GM18505 (cell line): ENCODE data around the gene RNF133.
"Not testable (repeated sequence)": the region's sequence is repeated elsewhere in the genome, so short reads cannot be mapped to it uniquely, and the experiment has no call there.

Experiments
- ATAC-seq: cut with Tn5 transposase; IDR thresholded peaks from one replicate; pipeline ENCODE4 v1.9.1; 2021; ENCODE audit not compliant: unreplicated experiment
- POLR2A ChIP-seq: IDR thresholded peaks from 4 replicates; pipeline ENCODE4 v1.6.1; 2011; ENCODE audit warnings: borderline replicate concordance; ENCODE audit not compliant: insufficient read depth, insufficient read length; ENCODE audit errors: extremely low read depth

The RNF133 gene

DNA sequence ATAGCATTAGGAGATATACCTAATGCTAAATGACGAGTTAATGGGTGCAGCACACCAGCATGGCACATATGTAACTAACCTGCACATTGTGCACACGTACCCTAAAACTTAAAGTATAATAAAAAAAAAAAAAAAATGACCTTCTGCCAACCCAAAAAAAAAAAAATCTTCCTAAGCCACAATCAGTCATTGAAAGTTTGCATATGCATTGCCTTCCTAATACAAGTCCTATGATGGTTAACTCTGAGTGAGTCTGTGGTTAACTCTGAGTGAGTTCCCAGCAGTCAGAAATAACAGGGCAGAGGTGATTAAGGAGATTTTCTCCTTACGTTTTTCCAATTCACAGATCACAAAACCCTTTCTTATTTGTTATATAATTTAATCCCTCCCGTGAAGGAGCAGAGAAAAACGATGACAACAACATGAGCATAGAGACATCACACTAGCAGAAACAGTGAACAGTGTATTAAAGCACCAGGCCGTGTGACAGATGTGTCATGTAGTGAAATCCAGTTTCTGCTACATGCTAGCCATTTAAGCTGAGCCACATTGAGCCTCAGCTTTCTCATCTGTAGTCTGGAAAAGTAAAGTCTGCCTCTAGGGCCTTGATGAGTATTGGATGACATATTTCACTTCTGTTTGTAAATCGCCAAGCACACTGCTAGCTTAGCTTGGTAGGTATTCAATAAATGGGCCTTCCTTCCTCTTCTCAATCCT is 11.2 kb upstream of the RNF133 start:
- ATAC-seq = no peak
- TF ChIP-seq POLR2A = no peak

DNA sequence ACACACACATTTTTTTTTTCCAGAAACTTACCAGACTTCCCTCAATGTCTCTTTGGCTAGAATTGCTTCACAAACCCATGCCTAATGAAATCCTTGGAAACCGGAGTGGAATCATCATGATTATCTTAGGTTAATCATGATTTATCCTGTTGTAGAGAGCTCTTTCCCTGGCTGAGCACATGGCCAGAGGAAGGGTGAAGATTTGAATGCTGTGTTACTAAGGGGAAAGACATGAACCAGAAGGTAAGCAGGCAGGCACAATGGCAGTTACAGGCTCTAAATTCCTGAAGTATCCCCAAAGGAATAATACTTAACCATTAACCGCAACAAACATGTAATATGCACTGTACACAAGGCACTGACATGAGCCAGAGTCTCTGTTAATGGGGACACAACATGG is 7.9 kb upstream of the RNF133 start:
- TF ChIP-seq POLR2A = no peak
- no peak for ATAC-seq

DNA sequence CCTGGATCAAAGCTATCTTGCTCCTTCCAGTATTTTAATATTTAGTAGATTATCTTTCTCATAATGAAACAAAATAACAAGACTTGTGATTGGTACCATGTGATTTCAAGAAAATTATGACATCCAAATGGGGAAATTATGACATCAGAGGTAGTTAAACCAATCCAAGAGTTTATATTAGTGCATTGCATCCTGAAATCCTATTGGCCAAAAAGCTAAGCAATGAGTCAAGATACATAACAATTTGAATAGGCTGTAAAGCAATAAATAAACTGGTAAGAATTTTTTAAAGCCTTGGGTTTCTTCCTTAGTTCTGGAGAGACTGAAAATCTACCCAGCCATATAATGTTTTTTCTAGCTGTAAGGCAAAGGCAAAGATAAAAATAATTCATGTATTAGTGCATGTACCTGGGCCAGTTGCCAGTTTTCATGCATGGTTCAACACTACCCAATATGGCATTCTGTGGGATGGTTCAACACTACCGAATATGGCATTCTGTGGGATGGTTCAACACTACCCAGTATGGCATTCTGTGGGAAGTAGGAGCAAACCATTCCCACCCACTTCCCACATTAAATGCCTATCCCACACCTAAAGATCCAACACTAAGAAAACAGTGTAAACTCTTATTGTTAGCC is 4.1 kb upstream of the RNF133 start, which contains the start of gene RNF148:
Gene RNF148, minus strand, starts transcription at position 51 of the 639 bp plus-strand sequence. CDS start 172 bp downstream, outside the sequence.
- ATAC-seq = no peak
- TF ChIP-seq POLR2A = no peak

DNA sequence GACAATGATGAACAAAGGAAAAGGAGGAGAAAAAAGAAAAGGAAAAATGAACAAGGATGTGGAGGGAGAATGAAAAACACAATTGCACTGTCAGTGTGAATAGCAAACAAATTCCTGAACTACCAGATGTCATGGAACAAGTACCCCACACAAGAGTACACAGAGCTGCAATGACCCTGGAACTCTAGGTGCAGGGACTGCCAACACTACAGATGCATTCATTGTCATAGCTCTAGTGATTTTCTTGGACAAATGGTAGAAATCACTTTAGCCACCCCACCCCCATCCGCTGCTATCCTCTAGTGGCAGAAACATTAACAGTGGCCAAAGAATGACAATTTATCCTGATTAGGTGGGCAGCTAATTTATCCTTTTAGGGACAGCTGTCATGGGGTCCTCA is 3.1 kb downstream of the RNF133 start:
- no peak for ATAC-seq
- TF ChIP-seq POLR2A = no peak

DNA sequence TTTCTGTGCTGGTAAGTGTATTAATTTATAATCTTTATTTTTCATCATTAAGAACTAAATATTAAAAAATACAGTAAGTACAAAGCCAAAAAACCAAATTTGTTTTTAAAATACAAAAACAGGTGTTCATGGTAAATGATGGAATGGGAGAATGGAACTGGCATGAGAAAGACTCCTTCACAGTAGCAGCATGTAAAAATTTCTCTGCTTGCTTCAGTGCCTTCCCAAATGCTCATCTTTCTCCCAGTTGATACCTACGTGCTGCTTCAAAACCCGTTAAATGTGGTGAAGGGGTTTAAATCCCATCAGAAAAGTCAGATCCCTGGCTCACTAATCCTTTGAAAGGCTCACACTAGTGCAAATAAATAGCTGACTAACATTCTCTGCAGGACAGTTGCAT is 4.2 kb downstream of the RNF133 start:
- no peak for ATAC-seq
- TF ChIP-seq POLR2A = no peak

DNA sequence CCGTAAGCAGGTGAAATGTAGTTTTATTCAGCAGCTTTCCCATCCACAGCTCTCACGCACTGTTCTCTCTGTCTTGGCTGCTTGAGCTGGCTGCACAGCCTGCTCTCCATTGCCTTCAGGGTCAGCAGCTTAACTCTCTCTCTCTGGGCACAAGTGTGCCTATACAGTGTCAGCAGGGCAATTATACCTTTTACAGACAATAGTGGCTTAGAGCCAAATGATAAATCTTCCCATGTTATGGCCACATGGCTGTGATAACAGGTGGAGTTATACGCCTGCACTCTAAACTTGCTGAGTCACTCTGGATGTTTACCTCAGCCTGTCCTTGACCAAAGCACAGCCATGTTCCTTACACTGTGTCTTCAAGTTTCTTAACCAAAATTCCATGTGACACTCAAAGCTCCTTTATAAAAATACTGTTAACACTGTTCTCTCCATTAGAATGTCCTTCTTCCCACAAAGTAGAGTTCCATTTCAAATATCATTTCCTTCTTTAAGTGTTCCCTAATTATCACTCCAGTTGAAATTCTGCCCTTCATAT is 6.1 kb downstream of the RNF133 start:
- ATAC-seq = no peak
- TF ChIP-seq POLR2A = no peak

DNA sequence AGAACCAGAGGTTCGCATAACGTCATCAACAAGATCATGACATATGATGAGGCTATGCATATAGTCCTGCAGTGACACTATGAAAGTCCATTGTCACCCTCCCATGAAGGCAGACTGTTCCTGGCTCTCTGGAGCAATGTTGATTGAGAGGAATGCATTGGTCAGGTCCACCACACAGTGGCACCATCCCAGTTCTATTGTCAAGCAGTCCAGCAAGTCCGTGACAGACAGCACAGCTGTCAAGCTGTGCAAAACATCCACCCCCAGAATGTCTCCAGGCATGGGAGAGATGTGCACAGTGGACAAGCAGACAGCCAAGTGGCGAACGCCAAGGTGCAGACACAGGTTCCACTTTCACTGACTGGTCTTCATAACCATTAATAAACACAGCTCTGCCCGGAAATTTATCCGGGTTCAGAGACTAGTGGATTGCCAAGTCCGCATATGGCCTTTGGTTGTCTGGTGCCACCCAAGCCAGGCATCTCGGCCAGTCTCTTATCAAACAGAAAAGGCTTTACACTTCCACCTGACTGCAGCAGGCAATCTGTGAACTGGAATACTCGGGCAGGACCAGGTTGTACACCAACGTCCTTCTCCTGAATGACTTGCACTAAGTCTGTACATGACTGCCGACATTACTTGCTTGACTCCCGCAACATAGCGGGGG is 7.2 kb downstream of the RNF133 start:
- TF ChIP-seq POLR2A = no peak
- no peak for ATAC-seq

DNA sequence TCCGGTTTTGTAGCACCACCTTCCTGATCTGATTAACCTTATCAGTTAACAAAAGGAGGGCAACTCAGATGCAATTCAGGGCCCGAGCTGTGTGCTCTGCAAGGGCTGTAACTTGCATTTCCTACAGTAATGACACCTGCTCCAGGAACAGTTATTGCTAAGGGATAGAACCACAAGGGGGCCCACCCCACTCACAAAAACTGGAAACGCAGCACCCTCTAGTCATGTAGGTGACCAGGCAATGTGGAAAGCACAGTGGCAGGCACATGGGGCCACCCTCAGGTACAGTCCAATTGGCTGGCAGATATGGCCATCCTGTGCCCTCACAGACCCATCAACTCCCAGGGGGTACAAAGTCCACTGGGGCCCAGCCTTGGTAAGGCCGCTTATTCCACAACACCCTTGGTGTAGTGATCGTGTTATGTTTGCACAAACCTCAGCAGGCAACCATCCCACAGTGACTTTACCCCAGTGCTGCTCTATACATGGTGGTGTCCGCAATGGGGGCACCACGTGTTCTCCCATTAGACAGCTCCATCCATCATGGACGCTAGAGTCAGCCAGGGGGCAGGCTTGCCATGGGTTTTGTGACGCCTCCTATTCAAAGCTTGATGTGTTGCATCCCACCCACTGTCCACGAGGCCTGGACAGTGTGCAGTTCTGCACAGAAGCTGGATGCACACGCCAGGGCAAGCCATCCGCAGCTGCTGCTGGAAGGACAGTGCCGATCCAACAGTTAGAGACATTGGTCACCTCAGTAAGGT is 9.4 kb downstream of the RNF133 start:
- no peak for TF ChIP-seq POLR2A
- no peak for ATAC-seq

DNA sequence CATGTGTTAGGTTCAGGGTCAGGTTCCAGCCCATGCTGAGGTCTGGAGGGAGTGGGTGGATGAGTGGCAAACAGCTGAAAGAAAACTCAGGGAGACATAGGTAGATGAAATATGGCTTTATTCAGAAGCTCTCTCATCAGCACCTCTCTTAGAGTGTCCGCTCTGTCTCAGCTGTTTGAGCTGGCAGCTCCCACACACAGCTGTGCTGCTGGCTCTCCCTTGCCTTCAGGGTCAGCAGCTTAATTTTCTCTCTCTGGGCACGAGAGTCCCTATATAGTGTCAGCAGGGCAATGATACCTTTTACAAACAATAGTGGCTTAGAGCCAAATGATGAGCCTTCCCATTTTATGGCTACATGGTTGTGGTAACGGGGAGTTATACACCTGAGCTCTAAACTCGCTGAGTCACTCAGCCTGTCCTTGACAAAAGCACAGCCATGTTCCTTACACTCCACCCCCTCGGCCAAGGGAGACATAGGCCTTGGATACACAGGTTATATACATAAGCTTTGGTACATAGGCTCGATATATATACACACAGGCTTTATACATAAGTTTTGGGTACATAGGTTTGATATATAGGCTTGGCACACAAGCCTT is 10.4 kb downstream of the RNF133 start:
- no peak for ATAC-seq
- no peak for TF ChIP-seq POLR2A

DNA sequence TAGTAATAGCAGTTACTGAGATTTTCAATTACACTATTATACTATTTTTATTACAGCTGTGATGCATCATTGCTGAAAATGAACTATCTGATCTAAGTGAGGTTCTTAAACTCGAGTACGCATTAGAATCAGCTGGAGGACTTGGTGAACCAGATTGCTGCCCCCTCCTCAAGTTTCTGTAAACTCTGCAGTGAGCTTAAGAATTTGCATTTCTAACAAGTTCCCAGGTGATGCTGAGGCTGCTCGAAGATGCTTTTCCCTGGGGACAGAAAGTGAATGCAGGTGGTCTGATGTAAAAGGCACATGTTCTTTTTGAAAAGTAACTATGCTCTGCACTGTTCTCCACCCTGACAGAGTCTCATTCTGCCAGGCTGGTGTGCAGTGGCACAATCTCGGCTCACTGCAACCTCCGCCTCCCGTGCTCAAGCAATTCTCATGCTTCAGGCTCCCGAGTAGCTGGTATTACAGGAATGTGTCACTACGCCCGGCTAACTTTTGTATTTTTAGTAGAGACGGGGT is 12.5 kb downstream of the RNF133 start:
- TF ChIP-seq POLR2A = no peak

DNA sequence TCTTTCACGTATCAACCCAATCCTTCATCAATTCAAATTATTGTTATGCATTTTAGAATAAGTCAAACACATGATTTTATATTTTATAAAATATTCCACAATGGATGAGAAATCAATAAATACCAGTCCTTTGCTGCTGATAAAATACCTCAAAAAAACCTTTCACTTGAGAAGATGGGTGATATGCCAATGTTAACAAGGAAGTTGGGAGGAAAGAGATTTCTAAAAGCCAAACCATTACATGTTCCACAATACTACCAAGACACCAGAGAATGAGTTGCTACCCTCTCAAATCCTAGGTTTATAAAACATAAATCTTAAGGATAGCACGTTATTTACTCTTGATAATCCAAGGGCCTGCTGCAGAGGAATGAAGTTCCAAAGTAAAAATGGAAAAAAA is 14.4 kb downstream of the RNF133 start:
- no peak for TF ChIP-seq POLR2A

More for the DNA sequence above, 12.5 kb downstream of the RNF133 start:
- ATAC-seq = no peak

DNA sequence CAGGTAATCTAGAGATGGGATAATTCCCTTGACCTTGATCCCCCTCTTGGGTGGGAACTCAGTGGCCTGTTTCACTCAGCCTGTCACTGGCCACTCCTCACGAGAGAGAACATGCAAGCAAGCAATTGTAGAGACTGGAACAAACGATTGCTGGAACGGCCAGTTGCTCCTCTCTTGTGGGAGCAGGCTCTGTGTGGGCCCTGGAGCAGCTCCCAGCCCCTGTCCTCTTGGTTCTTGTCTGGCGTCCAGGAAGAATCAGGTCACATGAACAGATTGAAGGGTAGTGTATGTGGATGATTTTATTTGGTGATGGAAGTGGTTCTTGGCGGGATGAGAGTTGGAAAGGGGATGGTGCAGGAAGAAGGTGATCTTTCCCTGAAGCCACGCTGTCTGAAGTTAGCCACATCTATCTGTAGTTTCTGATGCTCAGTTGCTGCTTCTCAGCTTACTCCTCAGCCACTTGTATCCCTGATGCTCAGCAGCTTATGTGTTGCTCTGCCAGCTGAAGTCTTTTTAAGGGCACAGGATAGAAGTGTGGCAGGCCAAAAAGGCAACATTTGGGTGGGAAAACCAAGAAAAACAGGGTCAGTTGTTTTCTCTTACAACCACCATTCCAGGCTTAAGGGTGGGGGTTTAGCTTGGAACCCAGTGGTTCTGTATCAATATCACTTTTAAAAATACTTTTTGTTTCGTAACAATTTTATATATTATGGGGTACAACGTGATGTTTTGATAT is 15.9 kb downstream of the RNF133 start:
- TF ChIP-seq POLR2A = no peak
- no peak for ATAC-seq

More for the DNA sequence above, 14.4 kb downstream of the RNF133 start:
- no peak for ATAC-seq

DNA sequence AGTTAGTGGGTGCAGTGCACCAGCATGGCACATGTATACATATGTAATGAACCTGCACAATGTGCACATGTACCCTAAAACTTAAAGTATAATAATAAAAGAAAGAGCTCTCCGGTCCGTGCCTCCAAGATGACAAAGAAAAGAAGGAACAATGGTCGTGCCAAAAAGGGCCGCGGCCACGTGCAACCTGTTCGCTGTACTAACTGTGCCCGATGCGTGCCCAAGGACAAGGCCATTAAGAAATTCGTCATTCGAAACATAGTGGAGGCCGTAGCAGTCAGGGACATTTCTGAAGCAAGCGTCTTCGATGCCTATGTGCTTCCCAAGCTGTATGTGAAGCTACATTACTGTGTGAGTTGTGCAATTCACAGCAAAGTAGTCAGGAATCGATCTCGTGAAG is 17.7 kb downstream of the RNF133 start:
- not testable (repeated sequence) for ATAC-seq
